HG03520 (cell line): ENCODE measurements around the gene ADAMTS18.
"Not testable (repeated sequence)": the region's sequence is repeated elsewhere in the genome, so short reads cannot be mapped to it uniquely, and the experiment has no call there.

Experiments
- ATAC-seq: cut with Tn5 transposase; IDR thresholded peaks from one replicate; pipeline ENCODE4 v1.9.1; 2021; ENCODE audit warnings: mild to moderate bottlenecking, moderate library complexity; ENCODE audit not compliant: unreplicated experiment

The ADAMTS18 gene

GRCh38 chr16:77434530-77435271 is at the start of gene ADAMTS18:
TSS of gene ADAMTS18 (minus strand) at chr16:77435034. CDS start at chr16:77434695, 339 bp downstream.
- ATAC-seq = no peak

- ATAC-seq = no peak
These were observed 46.0 kb upstream of the ADAMTS18 start for GRCh38 chr16:77480681-77481315.

GRCh38 chr16:77472262-77472661 is 37.4 kb upstream of the ADAMTS18 start:
- ATAC-seq = no peak

GRCh38 chr16:77470851-77471250 is 36.0 kb upstream of the ADAMTS18 start:
- ATAC-seq = no peak

- no peak for ATAC-seq
These were observed 34.8 kb upstream of the ADAMTS18 start for GRCh38 chr16:77469634-77470033.

- no peak for ATAC-seq
These were observed 34.0 kb upstream of the ADAMTS18 start for GRCh38 chr16:77468831-77469230.

GRCh38 chr16:77467821-77468335 is 33.0 kb upstream of the ADAMTS18 start:
- ATAC-seq = no peak

GRCh38 chr16:77463659-77464058 is 28.8 kb upstream of the ADAMTS18 start:
- not testable (repeated sequence) for ATAC-seq

- no peak for ATAC-seq
These were observed 28.1 kb upstream of the ADAMTS18 start for GRCh38 chr16:77462894-77463293.

- ATAC-seq = no peak
These were observed 24.9 kb upstream of the ADAMTS18 start for GRCh38 chr16:77459534-77460254.

GRCh38 chr16:77457046-77457445 is 22.2 kb upstream of the ADAMTS18 start:
- no peak for ATAC-seq

GRCh38 chr16:77452243-77452642 is 17.4 kb upstream of the ADAMTS18 start:
- no peak for ATAC-seq

GRCh38 chr16:77450790-77451487 is 16.1 kb upstream of the ADAMTS18 start:
- no peak for ATAC-seq

GRCh38 chr16:77449208-77449607 is 14.4 kb upstream of the ADAMTS18 start:
- ATAC-seq = no peak

GRCh38 chr16:77445324-77445723 is 10.5 kb upstream of the ADAMTS18 start:
- ATAC-seq = no peak

- ATAC-seq = no peak
These were observed 9.3 kb upstream of the ADAMTS18 start for GRCh38 chr16:77444147-77444460.

- ATAC-seq = no peak
These were observed 8.7 kb upstream of the ADAMTS18 start for GRCh38 chr16:77443357-77444146.

GRCh38 chr16:77442078-77442477 is 7.2 kb upstream of the ADAMTS18 start:
- ATAC-seq = no peak

GRCh38 chr16:77439106-77439505 is 4.3 kb upstream of the ADAMTS18 start:
- no peak for ATAC-seq

- no peak for ATAC-seq
These were observed 3.0 kb upstream of the ADAMTS18 start for GRCh38 chr16:77437859-77438258.
